ENCODE measurements around the gene ETS2.

Gene ETS2

DNA sequence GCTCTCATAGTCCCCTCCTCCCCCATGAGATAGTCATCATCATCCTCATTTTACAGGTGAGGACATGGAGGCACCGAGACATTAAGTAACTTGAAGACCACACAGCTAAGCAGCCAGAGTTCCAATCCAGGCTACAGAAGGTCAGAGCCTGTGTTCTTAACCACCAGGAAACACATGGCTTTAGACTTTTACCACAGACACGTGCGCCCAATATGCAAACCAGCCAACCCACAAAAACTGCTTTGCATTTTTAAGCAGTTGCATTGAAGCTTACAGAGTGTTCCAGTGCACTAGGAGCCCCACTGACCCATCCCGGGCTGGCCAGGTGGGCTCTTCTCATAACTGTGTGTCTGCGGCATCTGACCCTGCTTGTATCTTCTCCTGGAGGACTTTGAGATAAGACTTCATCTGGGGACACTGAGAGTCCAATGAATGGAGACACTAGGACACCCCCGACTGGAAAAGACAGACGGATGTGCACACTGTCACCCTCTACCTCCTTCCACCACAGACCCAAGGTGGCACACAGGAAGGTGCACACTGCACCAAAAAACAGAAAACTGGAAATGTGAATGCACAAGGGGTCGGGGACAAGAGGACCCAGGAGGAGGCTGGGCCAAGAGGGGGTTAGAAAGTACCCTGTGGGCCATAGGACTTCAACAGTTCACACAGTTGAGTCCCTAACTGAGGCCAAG lies 56.4 kb downstream of the ETS2 start:
- no peak overlapping the region for H3K4me3 ChIP-seq (ENCODE audit: low read depth, low read length)
- peak; percentile 54 for DNase-seq (ENCODE audit: low read depth)
- TF ChIP-seq MYC (IDR thresholded peaks at IDR 0.05; ENCODE audit: low read depth, low read length) (peak; percentile 80), POLR2A (IDR thresholded peaks at IDR 0.05; ENCODE audit: extremely low read depth, insufficient read length) (no peak)
- TF ChIP-seq, protein P1, sequence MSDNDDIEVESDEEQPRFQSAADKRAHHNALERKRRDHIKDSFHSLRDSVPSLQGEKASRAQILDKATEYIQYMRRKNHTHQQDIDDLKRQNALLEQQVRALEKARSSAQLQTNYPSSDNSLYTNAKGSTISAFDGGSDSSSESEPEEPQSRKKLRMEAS (IDR thresholded peaks at IDR 0.05; ENCODE audit: low read depth, low read length) = peak; percentile 97

DNA sequence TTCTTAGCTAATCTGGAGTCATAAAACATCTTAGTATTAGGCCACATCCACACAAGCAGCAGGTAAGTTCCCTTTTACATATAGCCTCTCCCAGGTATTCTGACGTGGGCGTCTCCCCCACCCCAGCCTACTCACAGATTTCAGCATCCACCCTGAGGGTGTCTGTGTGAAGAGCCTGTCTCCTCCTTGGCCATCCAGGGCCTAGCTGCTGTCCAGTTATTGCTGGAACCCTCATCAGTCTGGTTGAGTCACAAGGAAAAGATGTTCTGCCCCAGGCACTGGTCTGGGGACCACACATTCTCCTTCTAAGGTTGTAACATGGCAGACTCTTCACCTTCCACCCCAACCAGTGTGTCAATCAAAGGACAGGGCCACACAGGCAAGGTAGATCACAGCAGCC lies 57.6 kb downstream of the ETS2 start:
- no peak overlapping the region for H3K4me3 ChIP-seq (ENCODE audit: low read depth, low read length)
- no peak for DNase-seq (ENCODE audit: low read depth)

DNA sequence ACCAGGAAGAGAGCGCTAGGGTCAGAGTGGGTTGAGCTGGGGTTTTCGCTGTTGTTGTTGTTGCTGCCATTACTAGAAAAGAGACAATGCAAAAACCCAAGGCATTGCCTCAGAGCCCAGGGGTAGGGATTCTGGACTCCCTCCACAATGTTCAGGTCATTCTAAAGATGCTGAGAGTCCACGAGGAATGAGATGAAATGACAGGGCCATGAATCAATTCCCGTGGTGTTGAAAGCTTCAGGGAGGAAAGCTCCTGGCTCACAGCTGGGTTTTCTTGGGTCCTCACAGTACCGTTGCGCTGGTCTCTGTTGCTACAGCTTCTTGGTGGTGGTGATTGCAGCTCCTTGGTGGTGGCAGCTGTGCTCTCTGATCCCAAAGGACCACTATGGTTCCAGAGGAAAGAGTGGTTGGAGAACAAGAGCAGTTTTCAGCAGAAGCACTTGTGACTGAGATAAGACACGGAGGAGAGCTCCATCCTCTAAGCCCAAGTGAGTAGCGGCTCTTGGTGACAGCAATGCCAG lies 58.2 kb downstream of the ETS2 start:
- TF ChIP-seq, protein P2, sequence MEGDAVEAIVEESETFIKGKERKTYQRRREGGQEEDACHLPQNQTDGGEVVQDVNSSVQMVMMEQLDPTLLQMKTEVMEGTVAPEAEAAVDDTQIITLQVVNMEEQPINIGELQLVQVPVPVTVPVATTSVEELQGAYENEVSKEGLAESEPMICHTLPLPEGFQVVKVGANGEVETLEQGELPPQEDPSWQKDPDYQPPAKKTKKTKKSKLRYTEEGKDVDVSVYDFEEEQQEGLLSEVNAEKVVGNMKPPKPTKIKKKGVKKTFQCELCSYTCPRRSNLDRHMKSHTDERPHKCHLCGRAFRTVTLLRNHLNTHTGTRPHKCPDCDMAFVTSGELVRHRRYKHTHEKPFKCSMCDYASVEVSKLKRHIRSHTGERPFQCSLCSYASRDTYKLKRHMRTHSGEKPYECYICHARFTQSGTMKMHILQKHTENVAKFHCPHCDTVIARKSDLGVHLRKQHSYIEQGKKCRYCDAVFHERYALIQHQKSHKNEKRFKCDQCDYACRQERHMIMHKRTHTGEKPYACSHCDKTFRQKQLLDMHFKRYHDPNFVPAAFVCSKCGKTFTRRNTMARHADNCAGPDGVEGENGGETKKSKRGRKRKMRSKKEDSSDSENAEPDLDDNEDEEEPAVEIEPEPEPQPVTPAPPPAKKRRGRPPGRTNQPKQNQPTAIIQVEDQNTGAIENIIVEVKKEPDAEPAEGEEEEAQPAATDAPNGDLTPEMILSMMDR (IDR thresholded peaks at IDR 0.05; ENCODE audit: low read depth, low read length) = no peak
- no peak for TF ChIP-seq POLR2A (IDR thresholded peaks at IDR 0.05; ENCODE audit: extremely low read depth, insufficient read length)
- TF ChIP-seq, protein P1 (IDR thresholded peaks at IDR 0.05; ENCODE audit: low read depth, low read length) = no peak
- TF ChIP-seq MYC (IDR thresholded peaks at IDR 0.05; ENCODE audit: low read depth, low read length) = no peak
- DNase-seq (ENCODE audit: low read depth) = no peak
- H3K4me3 ChIP-seq (ENCODE audit: low read depth, low read length) = no peak overlapping the region

More for the DNA sequence above, 57.6 kb downstream of the ETS2 start:
- TF ChIP-seq MYC (IDR thresholded peaks at IDR 0.05; ENCODE audit: low read depth, low read length) (no peak), POLR2A (IDR thresholded peaks at IDR 0.05; ENCODE audit: extremely low read depth, insufficient read length) (no peak)
- TF ChIP-seq, protein P1 (IDR thresholded peaks at IDR 0.05; ENCODE audit: low read depth, low read length) = no peak

DNA sequence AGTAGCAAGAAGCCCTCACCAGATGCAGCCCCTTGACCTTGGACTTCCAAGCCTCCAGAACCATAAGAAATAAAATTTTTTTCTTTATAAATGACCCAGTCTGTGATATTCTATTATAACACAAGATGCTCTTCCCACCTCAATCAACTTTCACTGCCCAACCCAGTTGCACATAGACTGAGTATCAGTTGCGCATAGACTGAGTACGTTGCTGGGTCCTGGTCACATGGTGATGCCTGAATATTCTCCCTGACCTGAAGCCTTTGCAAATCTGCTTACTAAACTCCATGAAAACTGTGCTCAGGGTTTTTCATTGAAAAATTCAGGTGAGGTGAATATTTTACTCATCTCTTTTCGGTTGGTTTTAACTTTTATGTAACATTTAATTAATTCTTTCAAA lies 59.2 kb downstream of the ETS2 start:
- H3K4me3 ChIP-seq (ENCODE audit: low read depth, low read length) = no peak overlapping the region
- no peak for TF ChIP-seq POLR2A (IDR thresholded peaks at IDR 0.05; ENCODE audit: extremely low read depth, insufficient read length)
- TF ChIP-seq, protein P2 (IDR thresholded peaks at IDR 0.05; ENCODE audit: low read depth, low read length) = no peak
- TF ChIP-seq MYC (IDR thresholded peaks at IDR 0.05; ENCODE audit: low read depth, low read length) = no peak
- TF ChIP-seq, protein P1 (IDR thresholded peaks at IDR 0.05; ENCODE audit: low read depth, low read length) = no peak
- DNase-seq (ENCODE audit: low read depth) = no peak

DNA sequence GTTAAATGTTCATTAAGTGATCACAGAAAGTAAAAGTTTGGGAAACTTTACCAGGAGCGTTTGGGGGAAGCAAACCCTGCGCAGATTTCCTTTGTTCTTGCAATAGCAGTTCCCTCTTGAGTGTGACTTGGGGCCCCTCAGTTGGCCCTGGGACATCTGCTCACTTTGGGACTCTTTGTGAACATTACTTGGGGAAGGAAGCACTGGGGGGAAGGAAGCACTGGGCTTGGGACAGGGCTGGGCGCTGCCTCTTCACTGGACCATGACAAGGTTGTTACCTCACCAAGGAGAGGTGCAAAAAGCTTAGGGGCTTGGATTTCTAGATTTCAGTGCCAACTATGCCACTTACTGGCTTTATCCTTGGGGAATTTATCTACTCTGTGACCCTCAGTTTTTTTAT lies 63.5 kb downstream of the ETS2 start:
- TF ChIP-seq, protein P2 (IDR thresholded peaks at IDR 0.05; ENCODE audit: low read depth, low read length) = no peak
- TF ChIP-seq POLR2A (IDR thresholded peaks at IDR 0.05; ENCODE audit: extremely low read depth, insufficient read length) (no peak), MYC (IDR thresholded peaks at IDR 0.05; ENCODE audit: low read depth, low read length) (no peak)
- TF ChIP-seq, protein P1 (IDR thresholded peaks at IDR 0.05; ENCODE audit: low read depth, low read length) = no peak
- no peak for DNase-seq (ENCODE audit: low read depth)
- no peak overlapping the region for H3K4me3 ChIP-seq (ENCODE audit: low read depth, low read length)

DNA sequence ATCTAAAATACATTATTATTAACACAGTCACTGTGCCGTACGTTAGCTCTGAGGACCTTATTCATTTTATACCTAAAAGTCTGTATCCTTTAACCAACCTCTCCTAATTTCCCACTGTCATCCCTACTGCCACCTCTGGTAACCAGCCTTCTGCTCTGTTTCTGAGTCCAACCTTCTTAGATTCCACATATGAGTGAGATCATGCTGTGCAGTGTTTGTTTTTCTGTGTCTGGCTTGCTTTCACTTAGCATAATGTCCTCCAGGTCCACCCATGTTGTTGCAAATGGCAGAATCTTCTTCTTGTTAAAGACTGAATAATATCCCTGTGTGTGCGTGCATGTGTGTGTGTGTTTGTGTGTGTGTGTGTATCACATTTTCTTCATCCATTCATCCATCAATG lies 64.2 kb downstream of the ETS2 start:
- TF ChIP-seq, protein P2 (IDR thresholded peaks at IDR 0.05; ENCODE audit: low read depth, low read length) = no peak
- TF ChIP-seq POLR2A (IDR thresholded peaks at IDR 0.05; ENCODE audit: extremely low read depth, insufficient read length) (no peak), MYC (IDR thresholded peaks at IDR 0.05; ENCODE audit: low read depth, low read length) (no peak)
- TF ChIP-seq, protein P1 (IDR thresholded peaks at IDR 0.05; ENCODE audit: low read depth, low read length) = no peak
- no peak for DNase-seq (ENCODE audit: low read depth)
- no peak overlapping the region for H3K4me3 ChIP-seq (ENCODE audit: low read depth, low read length)

All from NB4 (cell line).